Measurements from ENCODE around the gene TMEM54. TPM values are rescaled to one million over a fixed set of nuclear protein-coding genes. Genes with fewer than 3 reads are reported as not detected.

Gene TMEM54
- total RNA-seq, 1 experiment from 2014 or later, result 102 TPM

DNA sequence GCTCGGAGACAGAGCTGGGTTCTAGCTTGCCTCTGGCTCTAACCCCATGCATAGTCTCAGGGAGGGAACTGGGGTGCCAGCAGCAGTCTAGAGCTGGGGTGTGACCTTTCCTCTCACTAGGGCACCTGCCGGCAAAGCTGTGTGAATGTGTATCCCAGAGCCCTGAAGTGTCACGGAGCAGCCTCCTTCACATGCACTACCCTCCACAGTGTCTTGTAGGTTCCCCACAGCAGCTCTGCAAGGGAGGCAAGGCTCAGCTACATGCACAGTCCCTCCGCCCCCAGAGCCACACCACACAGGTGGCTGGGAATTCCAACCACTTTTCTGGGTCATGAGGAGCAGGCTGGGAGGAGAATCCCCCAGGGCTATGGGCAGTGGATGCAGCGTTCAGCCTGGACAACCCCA is 22.6 kb downstream of the TMEM54 start:
- H3K4me3 ChIP-seq, result no peak overlapping the region
- H2AFZ ChIP-seq, result no peak overlapping the region
- peaks cover 10% of the 10 kb centered on the region; the same call in 1 of the 2 replicates for H3F3A ChIP-seq (ENCODE audit: insufficient read depth, low read depth)
- no peak for TF ChIP-seq EZH2 (IDR thresholded peaks at IDR 0.05; ENCODE audit: low read depth)
- TF ChIP-seq, protein P1, sequence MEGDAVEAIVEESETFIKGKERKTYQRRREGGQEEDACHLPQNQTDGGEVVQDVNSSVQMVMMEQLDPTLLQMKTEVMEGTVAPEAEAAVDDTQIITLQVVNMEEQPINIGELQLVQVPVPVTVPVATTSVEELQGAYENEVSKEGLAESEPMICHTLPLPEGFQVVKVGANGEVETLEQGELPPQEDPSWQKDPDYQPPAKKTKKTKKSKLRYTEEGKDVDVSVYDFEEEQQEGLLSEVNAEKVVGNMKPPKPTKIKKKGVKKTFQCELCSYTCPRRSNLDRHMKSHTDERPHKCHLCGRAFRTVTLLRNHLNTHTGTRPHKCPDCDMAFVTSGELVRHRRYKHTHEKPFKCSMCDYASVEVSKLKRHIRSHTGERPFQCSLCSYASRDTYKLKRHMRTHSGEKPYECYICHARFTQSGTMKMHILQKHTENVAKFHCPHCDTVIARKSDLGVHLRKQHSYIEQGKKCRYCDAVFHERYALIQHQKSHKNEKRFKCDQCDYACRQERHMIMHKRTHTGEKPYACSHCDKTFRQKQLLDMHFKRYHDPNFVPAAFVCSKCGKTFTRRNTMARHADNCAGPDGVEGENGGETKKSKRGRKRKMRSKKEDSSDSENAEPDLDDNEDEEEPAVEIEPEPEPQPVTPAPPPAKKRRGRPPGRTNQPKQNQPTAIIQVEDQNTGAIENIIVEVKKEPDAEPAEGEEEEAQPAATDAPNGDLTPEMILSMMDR (conservative IDR thresholded peaks at IDR 0.05), result no peak
- H3K79me2 ChIP-seq (ENCODE audit: low read depth), result no peaks in the 10 kb centered on the region
- H3K27ac ChIP-seq, result no peak overlapping the region
- DNase-seq, result no peak
- H3K9me3 ChIP-seq (ENCODE audit: insufficient read depth, low read depth), result no peaks in the 10 kb centered on the region
- H3K4me1 ChIP-seq (replicated peaks; ENCODE audit: insufficient read depth), result no peaks in the 10 kb centered on the region
- ChIA-PET CTCF (interaction anchor here (0.6 to 0.9 kb wide), 5 partner anchors 20 to 208 kb away, joined by 3 to 5 read pairs (median 3); no protein-coding TSS in a partner anchor), POLR2A (ENCODE audit: unreplicated experiment) (interaction anchor here (0.6 kb wide), 2 partner anchors 123 to 202 kb away, joined by 3 read pairs; partner anchors contain the start of gene AZIN2)
- no peaks in the 10 kb centered on the region for H3K27me3 ChIP-seq (ENCODE audit: insufficient read depth, low read depth)
- H3K9me2 ChIP-seq (ENCODE audit: insufficient read depth), result no peaks in the 10 kb centered on the region
- intact Hi-C loops (cut with micrococcal nuclease; ENCODE audit: unreplicated experiment), result loop anchor here (10.0 kb wide), 2 partner anchors 434 to 596 kb away; partner anchors contain the start of gene ZSCAN20
- no peak overlapping the region for H3K4me2 ChIP-seq
- BruUV-seq (replicated peaks), result no TSS peak
- H3K36me3 ChIP-seq (ENCODE audit: low read depth), result no peaks in the 10 kb centered on the region
- no peaks in the 10 kb centered on the region for H4K20me1 ChIP-seq (ENCODE audit: insufficient read depth)

DNA sequence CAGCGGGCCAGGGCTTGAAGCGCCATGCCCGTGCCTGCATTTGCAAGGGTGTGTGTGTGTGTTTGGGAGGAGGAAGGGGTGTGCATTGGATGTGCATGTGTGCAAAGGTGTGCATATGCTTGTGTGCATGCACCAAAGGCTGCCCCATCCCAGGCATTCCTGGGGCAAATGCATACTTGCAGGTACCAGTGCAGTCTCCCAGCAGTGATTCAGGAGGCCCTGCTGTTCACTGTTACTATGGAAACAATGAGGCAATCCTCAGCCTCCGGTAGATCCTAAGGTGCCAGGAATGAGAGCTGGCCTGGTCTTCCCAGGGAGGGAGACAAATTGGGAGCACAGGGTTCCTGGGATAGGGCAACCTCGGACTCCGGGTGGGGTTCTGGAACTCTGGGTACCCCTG is 23.0 kb downstream of the TMEM54 start:
- no peaks in the 10 kb centered on the region for H3K9me2 ChIP-seq (ENCODE audit: insufficient read depth)
- no peak overlapping the region for H3K4me3 ChIP-seq
- no peak overlapping the region for H3K27ac ChIP-seq
- intact Hi-C loops (cut with micrococcal nuclease; ENCODE audit: unreplicated experiment), result loop anchor here (10.0 kb wide), 2 partner anchors 433 to 597 kb away; partner anchors contain the start of gene ZSCAN20
- no peaks in the 10 kb centered on the region for H3K79me2 ChIP-seq (ENCODE audit: low read depth)
- H3K4me1 ChIP-seq (replicated peaks; ENCODE audit: insufficient read depth), result no peaks in the 10 kb centered on the region
- H3K27me3 ChIP-seq (ENCODE audit: insufficient read depth, low read depth), result no peaks in the 10 kb centered on the region
- H4K20me1 ChIP-seq (ENCODE audit: insufficient read depth), result no peaks in the 10 kb centered on the region
- H2AFZ ChIP-seq, result no peak overlapping the region
- peaks cover 10% of the 10 kb centered on the region; the same call in 1 of the 2 replicates for H3F3A ChIP-seq (ENCODE audit: insufficient read depth, low read depth)
- POLR2A ChIA-PET (ENCODE audit: unreplicated experiment), result interaction anchor here (0.6 kb wide), 2 partner anchors 123 to 203 kb away, joined by 3 read pairs; partner anchors contain the start of gene AZIN2
- peak in 1 of 2 experiments; percentile 56 for DNase-seq
- H3K36me3 ChIP-seq (ENCODE audit: low read depth), result no peaks in the 10 kb centered on the region
- BruUV-seq (replicated peaks), result no TSS peak
- CTCF ChIA-PET, result interaction anchor here (0.6 to 0.9 kb wide), 5 partner anchors 21 to 208 kb away, joined by 3 to 5 read pairs (median 3); no protein-coding TSS in a partner anchor
- TF ChIP-seq EZH2 (IDR thresholded peaks at IDR 0.05; ENCODE audit: low read depth), result no peak
- TF ChIP-seq, protein P1 (conservative IDR thresholded peaks at IDR 0.05), result no peak
- H3K4me2 ChIP-seq, result no peak overlapping the region
- H3K9me3 ChIP-seq (ENCODE audit: insufficient read depth, low read depth), result no peaks in the 10 kb centered on the region

DNA sequence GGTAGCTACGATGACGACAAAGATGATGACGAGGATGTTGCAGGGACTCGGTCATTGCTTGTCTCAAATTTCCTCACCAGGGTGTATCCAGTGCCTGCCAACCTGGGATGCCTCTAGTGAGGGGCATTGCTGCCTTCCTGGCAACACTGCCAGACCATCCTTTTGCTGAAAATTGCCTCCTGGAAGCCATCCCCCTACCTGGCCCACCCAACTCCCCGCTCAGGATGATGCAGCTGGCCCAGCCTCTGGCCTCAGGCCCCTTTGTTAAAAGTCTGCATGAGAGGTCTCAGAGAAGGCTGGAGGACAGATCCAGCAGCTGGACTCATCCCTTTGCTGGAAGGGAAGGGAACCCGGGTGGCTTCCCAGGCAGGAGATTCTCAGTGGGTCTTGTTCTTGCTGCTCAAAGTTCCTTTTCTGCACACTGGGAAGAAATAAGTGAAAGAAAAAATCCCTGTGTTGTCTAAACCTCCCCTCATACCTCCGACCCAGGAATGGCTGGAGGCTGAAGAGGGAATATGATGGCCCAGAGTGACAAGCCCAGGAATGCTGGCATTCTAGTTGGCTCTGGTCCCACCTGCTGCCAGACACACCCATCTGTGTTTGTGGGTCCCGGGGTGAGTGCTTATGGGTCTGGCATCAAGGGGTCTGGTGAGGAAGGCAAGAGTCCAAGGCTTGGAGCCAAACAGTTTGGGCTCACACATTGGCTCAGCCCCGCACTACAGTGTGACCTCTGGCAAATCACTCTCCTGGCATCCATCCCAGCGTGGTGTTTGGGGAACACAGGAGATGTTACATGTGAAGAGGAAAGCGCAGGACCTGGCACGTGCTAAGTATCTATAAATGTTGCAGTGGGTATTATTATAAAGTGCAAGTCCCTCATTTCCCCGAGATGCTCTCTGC is 23.7 kb downstream of the TMEM54 start:
- ChIA-PET CTCF (interaction anchor here (0.5 to 0.9 kb wide), 2 partner anchors 21 to 70 kb away, joined by 3 to 5 read pairs; no protein-coding TSS in a partner anchor), POLR2A (ENCODE audit: unreplicated experiment) (no interaction called here)
- BruUV-seq (replicated peaks), result no TSS peak
- H3K36me3 ChIP-seq (ENCODE audit: low read depth), result no peaks in the 10 kb centered on the region
- no peak for DNase-seq
- no peaks in the 10 kb centered on the region for H3K79me2 ChIP-seq (ENCODE audit: low read depth)
- no peaks in the 10 kb centered on the region for H3K9me2 ChIP-seq (ENCODE audit: insufficient read depth)
- H3K4me2 ChIP-seq, result no peak overlapping the region
- no peaks in the 10 kb centered on the region for H3K9me3 ChIP-seq (ENCODE audit: insufficient read depth, low read depth)
- H3K27ac ChIP-seq, result no peak overlapping the region
- no peak for TF ChIP-seq EZH2 (IDR thresholded peaks at IDR 0.05; ENCODE audit: low read depth)
- TF ChIP-seq, protein P1 (conservative IDR thresholded peaks at IDR 0.05), result no peak
- no peak overlapping the region for H3K4me3 ChIP-seq
- H4K20me1 ChIP-seq (ENCODE audit: insufficient read depth), result no peaks in the 10 kb centered on the region
- H3F3A ChIP-seq (ENCODE audit: insufficient read depth, low read depth), result peaks cover 10% of the 10 kb centered on the region; the same call in 1 of the 2 replicates
- intact Hi-C loops (cut with micrococcal nuclease; ENCODE audit: unreplicated experiment), result loop anchor here (10.0 kb wide), 2 partner anchors 433 to 597 kb away; partner anchors contain the start of gene ZSCAN20
- no peak overlapping the region for H2AFZ ChIP-seq
- no peaks in the 10 kb centered on the region for H3K4me1 ChIP-seq (replicated peaks; ENCODE audit: insufficient read depth)
- no peaks in the 10 kb centered on the region for H3K27me3 ChIP-seq (ENCODE audit: insufficient read depth, low read depth)

Measured in PC-9 (cell line).